ENCODE data around the gene PDE7B. TPM values are rescaled to one million over a fixed set of nuclear protein-coding genes. Genes with fewer than 3 reads are reported as not detected.

PDE7B gene
- polyA plus RNA-seq, 1 of the 3 experiments (the other 2 are of a cell fraction): 1.9 TPM

GRCh38 chr6:136063096-136063495 lies 211.6 kb downstream of the PDE7B start:
- Histone ChIP-seq H3K36me3 (replicated peaks in 1 of 2; ENCODE audit: control insufficient read depth in 1 of 2, insufficient read depth in 2 of 2, low read length in 1 of 2) (no peaks in the 10 kb centered on the region), H3K27ac (ENCODE audit: low read depth in 2 of 2, low read length in 1 of 2) (no peak overlapping the region), H3K4me2 (no peak overlapping the region), H3K9me3 (no peaks in the 10 kb centered on the region), H3K27me3 (ENCODE audit: insufficient read depth) (no peaks in the 10 kb centered on the region), H3K9ac (no peak overlapping the region), H3K79me2 (ENCODE audit: insufficient read depth) (0 out of 2 replicates have a peak, but pooled peaks cover 4% of the 10 kb centered on the region), H3K4me1 (ENCODE audit: control insufficient read depth in 1 of 2, insufficient read depth in 2 of 2, low read depth in 1 of 2, low read length in 1 of 2) (peaks cover 0 to 3% of the 10 kb centered on the region in 2 experiments; a peak in 3 of 4 replicates), H3F3A (replicated peaks; ENCODE audit: insufficient read depth) (no peaks in the 10 kb centered on the region), H4K20me1 (ENCODE audit: insufficient read depth) (no peaks in the 10 kb centered on the region), H2AFZ (ENCODE audit: low read depth) (no peak overlapping the region), H3K9me2 (no peaks in the 10 kb centered on the region), H3K4me3 (ENCODE audit: low read depth in 2 of 2, low read length in 1 of 2) (no peak overlapping the region)
- no peak for DNase-seq
- 73% methylated on average over 3 of the region's 3 CpGs for WGBS (ENCODE audit: low lambda C conversion rate)
- ChIA-PET CTCF (interaction anchor here (1.0 kb wide), 1 partner anchor 18 kb away, joined by 4 read pairs; no protein-coding TSS in a partner anchor), POLR2A (no interaction called here)
- TF ChIP-seq CTCF (IDR thresholded peaks at IDR 0.05) (no peak), ELF1 (IDR thresholded peaks at IDR 0.05) (no peak), IRF3 (IDR thresholded peaks at IDR 0.05; ENCODE audit: low read depth, low read length) (no peak), JUND (IDR thresholded peaks at IDR 0.05) (no peak), NFIC (IDR thresholded peaks at IDR 0.05; ENCODE audit: borderline replicate concordance) (no peak), GATA2 (CRISPR knock-in tag; IDR thresholded peaks at IDR 0.05) (no peak), MAX (IDR thresholded peaks at IDR 0.05; ENCODE audit: low read depth) (no peak), MXI1 (IDR thresholded peaks at IDR 0.05; ENCODE audit: low read depth, low read length) (no peak), REST (IDR thresholded peaks at IDR 0.05; ENCODE audit: low read depth, low read length) (no peak), EP300 (IDR thresholded peaks at IDR 0.05; ENCODE audit: borderline replicate concordance in 1 of 2, low read depth in 1 of 2, low read length in 1 of 2) (no peak), CHD2 (IDR thresholded peaks at IDR 0.05; ENCODE audit: low read length, partially characterized antibody) (no peak), NRF1 (IDR thresholded peaks at IDR 0.05; ENCODE audit: low read depth, low read length) (no peak), TCF12 (IDR thresholded peaks at IDR 0.05) (peak; percentile 59), TEAD4 (IDR thresholded peaks at IDR 0.05; ENCODE audit: borderline replicate concordance, insufficient read depth) (0 out of 2 replicates have a peak, but pooled peaks have one; percentile 26)

Data from SK-N-SH (cell line).